ENCODE data around the gene TBC1D22A.

The TBC1D22A gene

GRCh38 chr22:46929710-46930204 is 167.3 kb downstream of the TBC1D22A start:
- no peak for DNase-seq (ENCODE audit: low read depth in 2 of 2, low spot score in 1 of 2)

- no peak for DNase-seq (ENCODE audit: low read depth in 2 of 2, low spot score in 1 of 2)
These were observed 169.0 kb downstream of the TBC1D22A start for GRCh38 chr22:46931414-46931813.

- no peak for DNase-seq (ENCODE audit: low read depth in 2 of 2, low spot score in 1 of 2)
These were observed 169.4 kb downstream of the TBC1D22A start for GRCh38 chr22:46931881-46932280.

- no peak for DNase-seq (ENCODE audit: low read depth in 2 of 2, low spot score in 1 of 2)
These were observed 170.8 kb downstream of the TBC1D22A start for GRCh38 chr22:46933040-46933930.

- DNase-seq (ENCODE audit: low read depth in 2 of 2, low spot score in 1 of 2), result no peak
These were observed 171.8 kb downstream of the TBC1D22A start for GRCh38 chr22:46934172-46934745.

- DNase-seq (ENCODE audit: low read depth in 2 of 2, low spot score in 1 of 2), result no peak
These were observed 172.5 kb downstream of the TBC1D22A start for GRCh38 chr22:46934746-46935491.

GRCh38 chr22:46935506-46936377 is 173.3 kb downstream of the TBC1D22A start:
- DNase-seq (ENCODE audit: low read depth in 2 of 2, low spot score in 1 of 2), result no peak

- DNase-seq (ENCODE audit: low read depth in 2 of 2, low spot score in 1 of 2), result no peak
These were observed 174.0 kb downstream of the TBC1D22A start for GRCh38 chr22:46936378-46936903.

GRCh38 chr22:46937185-46937584 is 174.7 kb downstream of the TBC1D22A start:
- DNase-seq (ENCODE audit: low read depth in 2 of 2, low spot score in 1 of 2), result no peak

GRCh38 chr22:46937939-46938338 is 175.5 kb downstream of the TBC1D22A start:
- no peak for DNase-seq (ENCODE audit: low read depth in 2 of 2, low spot score in 1 of 2)

GRCh38 chr22:46941968-46942798 is 179.7 kb downstream of the TBC1D22A start:
- no peak for DNase-seq (ENCODE audit: low read depth in 2 of 2, low spot score in 1 of 2)

GRCh38 chr22:46942799-46943785 is 180.6 kb downstream of the TBC1D22A start:
- DNase-seq (ENCODE audit: low read depth in 2 of 2, low spot score in 1 of 2), result no peak

GRCh38 chr22:46945481-46945880 is 183.0 kb downstream of the TBC1D22A start:
- DNase-seq (ENCODE audit: low read depth in 2 of 2, low spot score in 1 of 2), result no peak

- no peak for DNase-seq (ENCODE audit: low read depth in 2 of 2, low spot score in 1 of 2)
These were observed 184.0 kb downstream of the TBC1D22A start for GRCh38 chr22:46946383-46946962.

- no peak for DNase-seq (ENCODE audit: low read depth in 2 of 2, low spot score in 1 of 2)
These were observed 185.2 kb downstream of the TBC1D22A start for GRCh38 chr22:46947516-46948257.

- DNase-seq (ENCODE audit: low read depth in 2 of 2, low spot score in 1 of 2), result no peak
These were observed 186.1 kb downstream of the TBC1D22A start for GRCh38 chr22:46948411-46949144.

GRCh38 chr22:46951350-46951749 is 188.9 kb downstream of the TBC1D22A start:
- no peak for DNase-seq (ENCODE audit: low read depth in 2 of 2, low spot score in 1 of 2)
